Measurements from ENCODE around the gene RNF207. TPM values are rescaled to one million over a fixed set of nuclear protein-coding genes. Genes with fewer than 3 reads are reported as not detected.

The RNF207 gene
- total RNA-seq, 5 donors from 2014 or later (not counting 1 experiment from before 2014, with no cell fraction given) = 4.7 to 9.7 (median 6.9) TPM

GRCh38 chr1:6179564-6180175 is 26.2 kb upstream of the RNF207 start:
- ChIA-PET POLR2A (no interaction called here), CTCF (interaction anchor here in 1 of 2 donors (0.6 kb wide), 1 partner anchor 24 kb away, joined by 4 read pairs; no protein-coding TSS in a partner anchor)
- Mint-ChIP-seq H3K9me3 (no peaks in the 10 kb centered on the region), H3K4me3 (no peak overlapping the region), H3K27ac (no peak overlapping the region), H3K36me3 (no peaks in the 10 kb centered on the region), H3K4me1 (peaks cover 26 to 40% (median 29%) of the 10 kb centered on the region in 3 donors), H3K27me3 (peaks cover 37 to 50% of the 10 kb centered on the region in 2 donors)
- no peaks in the 10 kb centered on the region for H3K9me3 ChIP-seq
- peaks cover 0 to 20% of the 10 kb centered on the region in 2 experiments for H3K4me1 ChIP-seq (ENCODE audit: control insufficient read depth in 1 of 2, extremely low read depth in 1 of 2, insufficient read depth in 2 of 2, low read length in 2 of 2)
- WGBS (ENCODE audit: insufficient coverage) = 4% methylated on average over 45 of the region's 92 CpGs
- H3K27me3 ChIP-seq (replicated peaks in 1 of 2; ENCODE audit: control insufficient read depth in 2 of 2, extremely low read depth in 1 of 2, insufficient read depth in 2 of 2, low read length in 1 of 2) = peaks cover 7 to 59% of the 10 kb centered on the region in 2 experiments
- H3K27ac ChIP-seq (ENCODE audit: low read length) = no peak overlapping the region
- DNase-seq = no peak
- H3K4me3 ChIP-seq (ENCODE audit: control insufficient read depth in 1 of 2, extremely low read depth in 1 of 2, low read length in 1 of 2) = no peak overlapping the region
- ATAC-seq (replicated peaks in 1 of 4) = peak in 1 of 4 experiments; percentile 25
- no peaks in the 10 kb centered on the region for H3K36me3 ChIP-seq (ENCODE audit: control insufficient read depth in 2 of 2, extremely low read depth in 1 of 2, insufficient read depth in 1 of 2, low read length in 1 of 2)

GRCh38 chr1:6180268-6180706 is 25.6 kb upstream of the RNF207 start, which contains the start of gene CHD5:
TSS of gene CHD5 (minus strand) at chr1:6180321. CDS start at chr1:6180023, 298 bp downstream.
- no peak within 1 kb of the TSS for H3K27ac Mint-ChIP-seq
- Histone ChIP-seq H3K27ac (ENCODE audit: low read length) (no peak within 1 kb of the TSS), H3K36me3 (ENCODE audit: control insufficient read depth in 2 of 2, extremely low read depth in 1 of 2, insufficient read depth in 1 of 2, low read length in 1 of 2) (no peaks in the 10 kb centered on the region), H3K27me3 (replicated peaks in 1 of 2; ENCODE audit: control insufficient read depth in 2 of 2, extremely low read depth in 1 of 2, insufficient read depth in 2 of 2, low read length in 1 of 2) (peaks cover 7 to 54% of the 10 kb centered on the region in 2 experiments), H3K4me3 (ENCODE audit: control insufficient read depth in 1 of 2, extremely low read depth in 1 of 2, low read length in 1 of 2) (no peak within 1 kb of the TSS), H3K4me1 (ENCODE audit: control insufficient read depth in 1 of 2, extremely low read depth in 1 of 2, insufficient read depth in 2 of 2, low read length in 2 of 2) (peaks cover 0 to 20% of the 10 kb centered on the region in 2 experiments), H3K9me3 (no peaks in the 10 kb centered on the region)
- ChIA-PET POLR2A (no interaction called here), CTCF (no interaction called here)
- DNase-seq (peak in 5 of 35 experiments; percentile 19 to 35 (median 29)), ATAC-seq (replicated peaks in 1 of 4) (peak in 3 of 4 experiments; percentile 32 to 56 (median 43))
- H3K9me3 Mint-ChIP-seq = no peaks in the 10 kb centered on the region
- H3K36me3 Mint-ChIP-seq = no peaks in the 10 kb centered on the region
- H3K27me3 Mint-ChIP-seq = peaks cover 37 to 50% of the 10 kb centered on the region in 2 donors
- 5% methylated on average over 56 of the region's 57 CpGs for WGBS (ENCODE audit: insufficient coverage)
- H3K4me3 Mint-ChIP-seq = peak within 1 kb of the TSS; percentile 56 to 74 (median 59)
- peaks cover 26 to 42% (median 29%) of the 10 kb centered on the region in 3 donors for H3K4me1 Mint-ChIP-seq

GRCh38 chr1:6180707-6181311 is 25.1 kb upstream of the RNF207 start:
- Histone ChIP-seq H3K36me3 (ENCODE audit: control insufficient read depth in 2 of 2, extremely low read depth in 1 of 2, insufficient read depth in 1 of 2, low read length in 1 of 2) (peaks cover 0 to 3% of the 10 kb centered on the region in 2 donors), H3K27me3 (replicated peaks in 1 of 2; ENCODE audit: control insufficient read depth in 2 of 2, extremely low read depth in 1 of 2, insufficient read depth in 2 of 2, low read length in 1 of 2) (peaks cover 7 to 51% of the 10 kb centered on the region in 2 experiments), H3K9me3 (no peaks in the 10 kb centered on the region), H3K4me1 (ENCODE audit: control insufficient read depth in 1 of 2, extremely low read depth in 1 of 2, insufficient read depth in 2 of 2, low read length in 2 of 2) (peaks cover 0 to 20% of the 10 kb centered on the region in 2 experiments), H3K27ac (ENCODE audit: low read length) (no peak overlapping the region), H3K4me3 (ENCODE audit: control insufficient read depth in 1 of 2, extremely low read depth in 1 of 2, low read length in 1 of 2) (no peak overlapping the region)
- Mint-ChIP-seq H3K4me1 (peaks cover 29 to 43% (median 32%) of the 10 kb centered on the region in 3 donors), H3K9me3 (no peaks in the 10 kb centered on the region), H3K36me3 (peaks cover under 1% of the 10 kb centered on the region), H3K4me3 (peak overlapping the region; percentile 56 to 73 (median 59)), H3K27me3 (peaks cover 37 to 50% of the 10 kb centered on the region in 2 donors), H3K27ac (no peak overlapping the region)
- ATAC-seq (replicated peaks in 1 of 4) (peak in 1 of 4 experiments; percentile 52), DNase-seq (peak in 7 of 35 experiments; percentile 10 to 29 (median 13))
- CTCF ChIA-PET = no interaction called here
- POLR2A ChIA-PET = no interaction called here
- WGBS (ENCODE audit: insufficient coverage) = 12% methylated on average over 20 of the region's 36 CpGs

GRCh38 chr1:6181347-6181770 is 24.6 kb upstream of the RNF207 start:
- Histone ChIP-seq H3K9me3 (no peaks in the 10 kb centered on the region), H3K27ac (ENCODE audit: low read length) (no peak overlapping the region), H3K27me3 (replicated peaks in 1 of 2; ENCODE audit: control insufficient read depth in 2 of 2, extremely low read depth in 1 of 2, insufficient read depth in 2 of 2, low read length in 1 of 2) (peaks cover 7 to 45% of the 10 kb centered on the region in 2 experiments), H3K4me3 (ENCODE audit: control insufficient read depth in 1 of 2, extremely low read depth in 1 of 2, low read length in 1 of 2) (no peak overlapping the region), H3K36me3 (ENCODE audit: control insufficient read depth in 2 of 2, extremely low read depth in 1 of 2, insufficient read depth in 1 of 2, low read length in 1 of 2) (peaks cover 0 to 5% of the 10 kb centered on the region in 2 donors), H3K4me1 (ENCODE audit: control insufficient read depth in 1 of 2, extremely low read depth in 1 of 2, insufficient read depth in 2 of 2, low read length in 2 of 2) (peaks cover 0 to 20% of the 10 kb centered on the region in 2 experiments)
- whole genome bisulfite sequencing (ENCODE audit: insufficient coverage) = 21% methylated on average over 8 of the region's 10 CpGs
- CTCF ChIA-PET = no interaction called here
- peaks cover 32 to 47% (median 35%) of the 10 kb centered on the region in 3 donors for H3K4me1 Mint-ChIP-seq
- peaks cover 3% of the 10 kb centered on the region for H3K36me3 Mint-ChIP-seq
- peak overlapping the region in 1 of 2 donors; percentile 21 for H3K27ac Mint-ChIP-seq
- no peaks in the 10 kb centered on the region for H3K9me3 Mint-ChIP-seq
- H3K4me3 Mint-ChIP-seq = peak overlapping the region; percentile 55 to 73 (median 61)
- POLR2A ChIA-PET = interaction anchor here in 1 of 2 donors (0.6 kb wide), 1 partner anchor 9 kb away, joined by 3 read pairs; no protein-coding TSS in a partner anchor
- ATAC-seq (replicated peaks in 1 of 4) (no peak), DNase-seq (no peak)
- H3K27me3 Mint-ChIP-seq = peaks cover 37 to 48% of the 10 kb centered on the region in 2 donors

- H3K4me1 ChIP-seq (ENCODE audit: control insufficient read depth in 1 of 2, extremely low read depth in 1 of 2, insufficient read depth in 2 of 2, low read length in 2 of 2) = peaks cover 0 to 22% of the 10 kb centered on the region in 2 experiments
- H3K36me3 ChIP-seq (ENCODE audit: control insufficient read depth in 2 of 2, extremely low read depth in 1 of 2, insufficient read depth in 1 of 2, low read length in 1 of 2) = peaks cover 1 to 19% of the 10 kb centered on the region in 2 donors
- no peaks in the 10 kb centered on the region for H3K9me3 ChIP-seq
- ATAC-seq (replicated peaks in 1 of 4) (peak in 1 of 4 experiments; percentile 32), DNase-seq (no peak)
- Mint-ChIP-seq H3K27ac (peak overlapping the region in 1 of 2 donors; percentile 3), H3K27me3 (peaks cover 19 to 26% of the 10 kb centered on the region in 2 donors), H3K36me3 (peaks cover 7% of the 10 kb centered on the region), H3K9me3 (no peaks in the 10 kb centered on the region), H3K4me1 (peaks cover 26 to 47% (median 32%) of the 10 kb centered on the region in 3 donors), H3K4me3 (no peak overlapping the region)
- no peak overlapping the region for H3K4me3 ChIP-seq (ENCODE audit: control insufficient read depth in 1 of 2, extremely low read depth in 1 of 2, low read length in 1 of 2)
- CTCF ChIA-PET = no interaction called here
- H3K27ac ChIP-seq (ENCODE audit: low read length) = no peak overlapping the region
- POLR2A ChIA-PET = no interaction called here
- H3K27me3 ChIP-seq (replicated peaks in 1 of 2; ENCODE audit: control insufficient read depth in 2 of 2, extremely low read depth in 1 of 2, insufficient read depth in 2 of 2, low read length in 1 of 2) = peaks cover 3 to 24% of the 10 kb centered on the region in 2 experiments
- 20% methylated on average over 2 of the region's 6 CpGs for WGBS (ENCODE audit: insufficient coverage)
These were observed 22.4 kb upstream of the RNF207 start for GRCh38 chr1:6183520-6183989.

- no peaks in the 10 kb centered on the region for H3K9me3 Mint-ChIP-seq
- Histone ChIP-seq H3K27me3 (replicated peaks in 1 of 2; ENCODE audit: control insufficient read depth in 2 of 2, extremely low read depth in 1 of 2, insufficient read depth in 2 of 2, low read length in 1 of 2) (peaks cover 0 to 17% of the 10 kb centered on the region in 2 experiments), H3K4me1 (ENCODE audit: control insufficient read depth in 1 of 2, extremely low read depth in 1 of 2, insufficient read depth in 2 of 2, low read length in 2 of 2) (peaks cover 0 to 16% of the 10 kb centered on the region in 2 experiments), H3K36me3 (ENCODE audit: control insufficient read depth in 2 of 2, extremely low read depth in 1 of 2, insufficient read depth in 1 of 2, low read length in 1 of 2) (peaks cover 4 to 21% of the 10 kb centered on the region in 2 donors), H3K9me3 (no peaks in the 10 kb centered on the region), H3K27ac (ENCODE audit: low read length) (no peak overlapping the region), H3K4me3 (ENCODE audit: control insufficient read depth in 1 of 2, extremely low read depth in 1 of 2, low read length in 1 of 2) (no peak overlapping the region)
- peaks cover 14 to 21% of the 10 kb centered on the region in 2 donors for H3K27me3 Mint-ChIP-seq
- DNase-seq (no peak), ATAC-seq (replicated peaks in 1 of 4) (no peak)
- WGBS (ENCODE audit: insufficient coverage) = 79% methylated on average over 5 of the region's 13 CpGs
- ChIA-PET CTCF (interaction anchor here in 1 of 2 donors (0.5 kb wide), 1 partner anchor 11 kb away, joined by 4 read pairs; no protein-coding TSS in a partner anchor), POLR2A (no interaction called here)
- no peak overlapping the region for H3K27ac Mint-ChIP-seq
- peaks cover 27 to 46% (median 33%) of the 10 kb centered on the region in 3 donors for H3K4me1 Mint-ChIP-seq
- H3K4me3 Mint-ChIP-seq = no peak overlapping the region
- H3K36me3 Mint-ChIP-seq = peaks cover 12% of the 10 kb centered on the region
These were observed 21.7 kb upstream of the RNF207 start for GRCh38 chr1:6184083-6184783.

Measured in T-cell (primary cell).